GM23338 (cell line): Measurements from ENCODE around the gene APBA1.

Experiments
- CREB1 ChIP-seq: fragments of 250-450 bp; sonication (Bioruptor Pico); IDR thresholded peaks from 2 replicates; pipeline ENCODE4 v1.5.0; 2020; ENCODE audit warnings: low read depth, mild to moderate bottlenecking, moderate library complexity
- CTCF ChIP-seq, 2 experiments: fragments of 200-600 bp in 1 of 2; sonication (generic) in 1 of 2; conservative IDR thresholded peaks; 2 replicates each; pipeline versions ENCODE4 v1.5.1 to v1.6.1; 2016 to 2017; ENCODE audit warnings: antibody characterized with exemption in 2 of 2, low read depth in 2 of 2, mild to moderate bottlenecking in 2 of 2, moderate library complexity in 1 of 2
- ETS1 ChIP-seq: IDR thresholded peaks from 2 replicates; pipeline ENCODE4 v1.6.1; 2016; ENCODE audit warnings: antibody characterized with exemption
- EZH2 ChIP-seq: fragments of 200-600 bp; sonication (generic); IDR thresholded peaks from one replicate; pipeline ENCODE4 v1.8.0; 2017; ENCODE audit warnings: antibody characterized with exemption, mild to moderate bottlenecking, low read depth; ENCODE audit not compliant: unreplicated experiment
- EZH2phosphoT487 ChIP-seq: fragments of 200-600 bp; sonication (generic); IDR thresholded peaks from one replicate; pipeline ENCODE4 v1.8.1; 2018; ENCODE audit warnings: antibody characterized with exemption; ENCODE audit not compliant: unreplicated experiment
- JUNB ChIP-seq: IDR thresholded peaks from one replicate; pipeline ENCODE4 v1.6.1; 2016; ENCODE audit warnings: antibody characterized with exemption; ENCODE audit not compliant: unreplicated experiment
- POLR2AphosphoS5 ChIP-seq: IDR thresholded peaks from 2 replicates; pipeline ENCODE4 v1.6.1; 2016; ENCODE audit warnings: antibody characterized with exemption, low read depth
- REST ChIP-seq: IDR thresholded peaks from one replicate; pipeline ENCODE4 v1.6.1; 2018; ENCODE audit warnings: antibody characterized with exemption; ENCODE audit not compliant: unreplicated experiment
- STAT1 ChIP-seq: IDR thresholded peaks from one replicate; pipeline ENCODE4 v1.6.1; 2016; ENCODE audit warnings: antibody characterized with exemption; ENCODE audit not compliant: unreplicated experiment
- ZNF114 ChIP-seq: fragments of 250-450 bp; sonication (Bioruptor Pico); IDR thresholded peaks from 2 replicates; pipeline ENCODE4 v1.5.0; 2020; ENCODE audit warnings: mild to moderate bottlenecking, moderate library complexity
- ZNF331 ChIP-seq: fragments of 250-450 bp; sonication (Bioruptor Pico); IDR thresholded peaks from 2 replicates; pipeline ENCODE4 v1.5.0; 2020; ENCODE audit warnings: low read depth, mild to moderate bottlenecking, moderate library complexity

GRCh38 chr9:69655065-69655464, 17.1 kb downstream of the APBA1 start:
- TF ChIP-seq CTCF (conservative IDR thresholded peaks at IDR 0.05; ENCODE audit: low read depth in 2 of 2) (no peak), POLR2AphosphoS5 (no peak), JUNB (no peak), EZH2 (no peak), EZH2phosphoT487 (no peak), CREB1 (CRISPR knock-in tag) (no peak), ETS1 (no peak), STAT1 (no peak), REST (no peak), ZNF331 (no peak), ZNF114 (CRISPR knock-in tag) (no peak)
